KMS-11 (cell line): Measurements from ENCODE around the gene PTK6.

ENCODE experiments used
- H2AFZ ChIP-seq: fragments of 200-600 bp; sonication (generic); 2 replicates; pipeline ENCODE4 v1.6.1; 2016; ENCODE audit warnings: antibody characterized with exemption, mixed run types, low read depth
- H3K27ac ChIP-seq: fragments of 200-600 bp; sonication (generic); 2 replicates; pipeline ENCODE4 v1.6.1; 2016; ENCODE audit warnings: mild to moderate bottlenecking, mixed run types
- H3K27me3 ChIP-seq: fragments of 200-600 bp; sonication (generic); 2 replicates; pipeline ENCODE4 v1.6.1; 2017; ENCODE audit warnings: mild to moderate bottlenecking, low read depth, mixed run types, moderate library complexity; ENCODE audit not compliant: insufficient read depth
- H3K36me3 ChIP-seq: fragments of 200-600 bp; sonication (generic); 2 replicates; pipeline ENCODE4 v1.6.1; 2017; ENCODE audit warnings: mild to moderate bottlenecking, mixed run types; ENCODE audit not compliant: insufficient read depth
- H3K4me1 ChIP-seq: fragments of 200-600 bp; sonication (generic); 2 replicates; pipeline ENCODE4 v1.6.1; 2016; ENCODE audit warnings: mild to moderate bottlenecking, low read depth, mixed run types; ENCODE audit not compliant: poor library complexity, severe bottlenecking
- H3K4me2 ChIP-seq: fragments of 200-600 bp; sonication (generic); 2 replicates; pipeline ENCODE4 v1.7.0; 2016; ENCODE audit warnings: mild to moderate bottlenecking, mixed run types
- H3K4me3 ChIP-seq: fragments of 200-600 bp; sonication (generic); IDR thresholded peaks from 2 replicates; pipeline ENCODE4 v1.6.1; 2017; ENCODE audit warnings: low read depth, low read length, mixed read lengths; ENCODE audit not compliant: insufficient read depth
- H3K79me2 ChIP-seq: fragments of 200-600 bp; sonication (generic); 2 replicates; pipeline ENCODE4 v1.6.1; 2016; ENCODE audit warnings: low read depth, mixed run types; ENCODE audit not compliant: insufficient read depth
- H3K9ac ChIP-seq: fragments of 200-600 bp; sonication (generic); 2 replicates; pipeline ENCODE4 v1.6.1; 2016; ENCODE audit warnings: mild to moderate bottlenecking, mixed run types
- H4K20me1 ChIP-seq: fragments of 200-600 bp; sonication (generic); 2 replicates; pipeline ENCODE4 v1.6.1; 2016; ENCODE audit warnings: mild to moderate bottlenecking, mixed run types; ENCODE audit not compliant: insufficient read depth
- CTCF ChIP-seq: fragments of 200-600 bp; sonication (generic); conservative IDR thresholded peaks from 2 replicates; pipeline ENCODE4 v1.6.1; 2017; ENCODE audit warnings: low read depth, mild to moderate bottlenecking, antibody characterized with exemption, low read length, moderate library complexity, mixed read lengths

PTK6 gene

GRCh38 chr20:63501818-63502670 lies 35.1 kb downstream of the PTK6 start:
- no peak for TF ChIP-seq CTCF
- Histone ChIP-seq H2AFZ (no peak overlapping the region), H3K27ac (no peak overlapping the region), H3K4me2 (peak overlapping the region; percentile 21; the same call in 1 of the 2 replicates), H3K4me3 (no peak overlapping the region), H3K4me1 (peaks cover 3% of the 10 kb centered on the region), H3K79me2 (no peaks in the 10 kb centered on the region), H3K27me3 (peaks cover 82% of the 10 kb centered on the region), H3K36me3 (no peaks in the 10 kb centered on the region), H4K20me1 (no peaks in the 10 kb centered on the region), H3K9ac (no peak overlapping the region)

DNA sequence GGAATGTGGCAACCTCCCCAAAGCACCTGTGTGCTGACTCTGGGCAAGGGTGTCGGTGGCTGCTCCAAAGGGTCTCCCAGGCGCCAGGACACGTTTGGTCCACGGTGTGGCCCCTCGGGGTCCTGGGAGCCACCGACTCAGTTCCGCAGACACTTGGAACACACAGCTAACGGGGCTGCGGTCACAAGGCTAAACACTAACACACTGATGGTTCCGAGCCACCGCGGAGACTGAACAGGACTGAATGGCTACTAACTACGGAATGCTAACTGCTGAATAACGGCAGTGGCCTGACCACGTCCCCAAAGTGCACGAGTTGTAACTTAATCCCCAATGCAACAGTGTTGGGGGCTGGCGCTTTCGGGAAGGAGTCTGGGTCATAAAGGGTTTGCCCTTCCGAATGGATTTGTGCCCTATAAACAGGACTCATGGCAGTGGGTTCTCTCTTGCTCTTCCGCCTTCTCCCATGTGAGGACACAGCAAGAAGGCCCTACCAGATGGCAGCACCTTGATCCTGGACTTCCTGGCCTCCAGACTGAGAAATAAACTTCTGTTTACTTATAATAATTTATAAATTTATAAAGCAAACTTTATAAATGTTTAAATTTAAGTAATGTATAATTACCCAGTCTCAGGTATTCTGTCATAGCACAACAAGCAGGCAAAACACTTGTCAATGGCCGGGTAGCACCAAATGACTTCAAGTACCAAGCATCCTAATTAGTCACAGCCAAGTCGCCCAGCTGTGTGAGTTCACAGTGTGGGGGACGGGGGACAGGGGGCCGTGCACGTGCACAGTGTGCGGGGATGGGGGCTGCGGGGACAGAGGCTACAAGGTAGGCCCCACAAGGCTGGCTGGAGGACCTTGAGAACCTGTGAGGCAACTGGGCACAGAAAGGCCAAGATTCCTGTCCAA lies 36.0 kb downstream of the PTK6 start:
- Histone ChIP-seq H3K9ac (no peak overlapping the region), H4K20me1 (no peaks in the 10 kb centered on the region), H3K4me2 (0 out of 2 replicates have a peak overlapping the region, but pooled peaks have one; percentile 21), H3K4me1 (peaks cover 3% of the 10 kb centered on the region), H3K36me3 (no peaks in the 10 kb centered on the region), H3K27me3 (peaks cover 82% of the 10 kb centered on the region), H2AFZ (no peak overlapping the region), H3K4me3 (no peak overlapping the region), H3K79me2 (no peaks in the 10 kb centered on the region), H3K27ac (no peak overlapping the region)
- TF ChIP-seq CTCF, result no peak

- H3K27ac ChIP-seq, result no peak overlapping the region
- no peak overlapping the region for H2AFZ ChIP-seq
- H4K20me1 ChIP-seq, result no peaks in the 10 kb centered on the region
- H3K4me2 ChIP-seq, result no peak overlapping the region
- no peak for TF ChIP-seq CTCF
- no peak overlapping the region for H3K9ac ChIP-seq
- peaks cover 82% of the 10 kb centered on the region for H3K27me3 ChIP-seq
- H3K36me3 ChIP-seq, result no peaks in the 10 kb centered on the region
- H3K4me3 ChIP-seq, result no peak overlapping the region
- H3K4me1 ChIP-seq, result peaks cover 3% of the 10 kb centered on the region
- H3K79me2 ChIP-seq, result no peaks in the 10 kb centered on the region
These were observed 36.9 kb downstream of the PTK6 start for GRCh38 chr20:63500151-63500901.

DNA sequence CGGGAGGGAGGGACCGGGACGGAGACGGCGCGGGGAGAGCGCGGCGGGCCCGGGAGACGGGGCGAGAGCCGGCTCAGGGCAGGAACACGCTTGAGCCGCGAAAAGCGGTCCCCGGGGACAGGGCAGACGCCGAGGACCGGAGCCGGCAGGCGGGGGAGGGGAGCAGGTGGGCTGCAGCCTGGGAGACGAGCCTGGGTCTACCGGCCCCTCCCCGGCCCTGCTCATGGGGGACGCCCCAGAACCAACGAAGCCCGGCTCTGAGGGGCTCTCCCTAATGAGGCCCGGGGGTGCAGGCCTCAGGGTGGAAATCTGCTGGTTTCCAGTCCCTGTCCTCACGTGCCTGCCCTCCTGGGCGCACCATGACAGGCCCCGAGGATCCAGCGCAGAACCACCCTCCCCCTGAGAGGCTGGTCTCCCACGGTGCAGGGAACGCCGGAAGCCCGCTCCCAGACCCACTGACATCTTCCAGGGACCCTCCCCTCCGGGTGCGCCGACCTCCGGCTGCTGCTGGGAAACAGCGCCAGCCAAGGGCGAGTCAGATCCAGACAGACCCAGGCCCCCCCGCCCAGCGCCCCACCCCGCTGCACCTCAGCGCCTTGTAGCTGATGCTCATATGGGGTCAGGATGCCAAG lies 37.7 kb downstream of the PTK6 start:
- no peak overlapping the region for H3K9ac ChIP-seq
- no peak for TF ChIP-seq CTCF
- H3K36me3 ChIP-seq, result no peaks in the 10 kb centered on the region
- H3K27me3 ChIP-seq, result peaks cover 80% of the 10 kb centered on the region
- peaks cover 3% of the 10 kb centered on the region for H3K4me1 ChIP-seq
- no peak overlapping the region for H3K27ac ChIP-seq
- H3K4me3 ChIP-seq, result no peak overlapping the region
- no peaks in the 10 kb centered on the region for H3K79me2 ChIP-seq
- H4K20me1 ChIP-seq, result no peaks in the 10 kb centered on the region
- H2AFZ ChIP-seq, result no peak overlapping the region
- no peak overlapping the region for H3K4me2 ChIP-seq
